LHCN-M2 (cell line): ENCODE data around the gene STK38. TPM values are rescaled to one million over a fixed set of nuclear protein-coding genes. Genes with fewer than 3 reads are reported as not detected.

Experiments used
- DNase-seq: peaks from one replicate; pipeline ENCODE4 v3.0.0-alpha.2; 2012; ENCODE audit warnings: low read depth
- total RNA-seq: library from RNA; depleted of rRNA; stranded (reverse); fragments of >200 nt; gene quantifications from 2 replicates; pipeline ENCODE4 v1.2.3, GENCODE V29; 2014

Gene STK38
- total RNA-seq, 1 experiment from 2014 or later = 36.9 TPM

- no peak for DNase-seq
Measured at GRCh38 chr6:36523936-36524499, 23.3 kb downstream of the STK38 start.

- no peak for DNase-seq
Measured at GRCh38 chr6:36523451-36523850, 23.8 kb downstream of the STK38 start.

GRCh38 chr6:36519352-36519751 is 27.9 kb downstream of the STK38 start:
- no peak for DNase-seq

- DNase-seq = no peak
Measured at GRCh38 chr6:36517408-36517807, 29.9 kb downstream of the STK38 start.

GRCh38 chr6:36516988-36517387 is 30.3 kb downstream of the STK38 start:
- DNase-seq = no peak

GRCh38 chr6:36516559-36516958 is 30.7 kb downstream of the STK38 start:
- no peak for DNase-seq

- DNase-seq = no peak
Measured at GRCh38 chr6:36515844-36516243, 31.4 kb downstream of the STK38 start.

- DNase-seq = no peak
Measured at GRCh38 chr6:36514554-36515456, 32.5 kb downstream of the STK38 start.

- no peak for DNase-seq
Measured at GRCh38 chr6:36510365-36510764, 36.9 kb downstream of the STK38 start.

GRCh38 chr6:36508532-36508931 is 38.7 kb downstream of the STK38 start:
- no peak for DNase-seq

- no peak for DNase-seq
Measured at GRCh38 chr6:36506611-36507010, 40.7 kb downstream of the STK38 start.

- DNase-seq = no peak
Measured at GRCh38 chr6:36505744-36506534, 41.3 kb downstream of the STK38 start.

GRCh38 chr6:36504982-36505381 is 42.3 kb downstream of the STK38 start:
- DNase-seq = peak; percentile 65

- no peak for DNase-seq
Measured at GRCh38 chr6:36504181-36504580, 43.1 kb downstream of the STK38 start.

GRCh38 chr6:36501686-36502085 is 45.6 kb downstream of the STK38 start:
- peak; percentile 65 for DNase-seq

GRCh38 chr6:36499918-36500317 is 47.4 kb downstream of the STK38 start:
- no peak for DNase-seq

- DNase-seq = no peak
Measured at GRCh38 chr6:36495086-36495485, 52.2 kb downstream of the STK38 start.

- DNase-seq = peak; percentile 12
Measured at GRCh38 chr6:36493859-36494258, 53.4 kb downstream of the STK38 start.

GRCh38 chr6:36493319-36493718 is 54.0 kb downstream of the STK38 start:
- no peak for DNase-seq

GRCh38 chr6:36492621-36493020 is 54.7 kb downstream of the STK38 start:
- no peak for DNase-seq

GRCh38 chr6:36492092-36492491 is 55.2 kb downstream of the STK38 start:
- DNase-seq = no peak

GRCh38 chr6:36491378-36491965 is 55.8 kb downstream of the STK38 start:
- DNase-seq = no peak
